IMR-90 (cell line): Measurements from ENCODE around the gene MORN5. TPM values are rescaled to one million over a fixed set of nuclear protein-coding genes. Genes with fewer than 3 reads are reported as not detected.

ENCODE experiments used
- ATAC-seq: fragments of 200-7000 bp; cut with Tn5 transposase; 2 replicates; pipeline ENCODE4 v1.9.1; 2020; ENCODE audit warnings: low read depth, mild to moderate bottlenecking, moderate library complexity
- BruUV-seq: library from RNA; stranded (reverse); fragments of 400-500 nt; replicated peaks from 2 replicates; lab custom pipeline; 2021; lab: Mats Ljungman, UMichigan
- CTCF ChIA-PET: fragments of 300-600 bp; formaldehyde crosslinking; extraction: SDS; loops from one replicate; lab custom pipeline; 2021; ENCODE audit warnings: antibody characterized with exemption; lab: Yijun Ruan, JAX
- POLR2A ChIA-PET: fragments of 300-600 bp; sonication (Branson Sonifier 250); formaldehyde crosslinking; loops from one replicate; lab custom pipeline; 2022; ENCODE audit warnings: antibody characterized with exemption; ENCODE audit not compliant: unreplicated experiment; lab: Charles Lee
- DNase-seq: peaks from one replicate; pipeline ENCODE4 v3.0.0; 2013
- H2AFZ ChIP-seq: replicated peaks from 2 replicates; pipeline ENCODE3; 2013; ENCODE audit warnings: low read length, mild to moderate bottlenecking; ENCODE audit not compliant: poor library complexity
- H2AK5ac ChIP-seq: 2 replicates; pipeline ENCODE4 v1.6.1; 2013; ENCODE audit warnings: low read depth, low read length, inconsistent platforms
- H2AK9ac ChIP-seq: replicated peaks from 2 replicates; pipeline ENCODE3; 2013; ENCODE audit warnings: mild to moderate bottlenecking, low read depth, low read length, moderate library complexity; ENCODE audit not compliant: poor library complexity
- H2BK120ac ChIP-seq: 2 replicates; pipeline ENCODE4 v1.6.1; 2013; ENCODE audit warnings: low read depth, low read length, inconsistent platforms
- H2BK15ac ChIP-seq: 3 replicates; pipeline ENCODE4 v1.6.1; 2013; ENCODE audit warnings: low read depth, low read length, inconsistent platforms
- H2BK20ac ChIP-seq: 2 replicates; pipeline ENCODE4 v1.6.1; 2013; ENCODE audit warnings: low read depth, mild to moderate bottlenecking, inconsistent platforms, low read length, moderate library complexity
- H2BK5ac ChIP-seq: 2 replicates; pipeline ENCODE4 v1.6.1; 2013; ENCODE audit warnings: mild to moderate bottlenecking, low read depth, low read length, inconsistent platforms; ENCODE audit not compliant: poor library complexity, severe bottlenecking
- H3K14ac ChIP-seq: replicated peaks from 2 replicates; pipeline ENCODE4 v1.6.1; 2013; ENCODE audit warnings: low read depth, low read length, inconsistent platforms
- H3K18ac ChIP-seq: 2 replicates; pipeline ENCODE4 v1.6.1; 2013; ENCODE audit warnings: low read depth, low read length, control low read depth
- H3K23ac ChIP-seq: 2 replicates; pipeline ENCODE4 v1.6.1; 2013; ENCODE audit warnings: low read depth, low read length, inconsistent platforms
- H3K27ac ChIP-seq: 2 replicates; pipeline ENCODE4 v1.5.1; 2013; ENCODE audit warnings: mild to moderate bottlenecking, control low read depth, low read length; ENCODE audit not compliant: insufficient read depth
- H3K27me3 ChIP-seq: 2 replicates; pipeline ENCODE4 v1.6.1; 2013; ENCODE audit warnings: low read length; ENCODE audit not compliant: control insufficient read depth, insufficient read depth
- H3K36me3 ChIP-seq: 2 replicates; pipeline ENCODE4 v1.6.1; 2013; ENCODE audit warnings: low read length, mixed read lengths; ENCODE audit not compliant: control insufficient read depth, insufficient read depth
- H3K4ac ChIP-seq: 2 replicates; pipeline ENCODE4 v1.6.1; 2013; ENCODE audit warnings: low read depth, low read length, inconsistent platforms
- H3K4me1 ChIP-seq: 2 replicates; pipeline ENCODE4 v1.6.1; 2013; ENCODE audit warnings: low read length, mixed read lengths; ENCODE audit not compliant: control insufficient read depth, insufficient read depth
- H3K4me2 ChIP-seq: 2 replicates; pipeline ENCODE4 v1.6.1; 2013; ENCODE audit warnings: low read depth, mild to moderate bottlenecking, control low read depth, low read length, moderate library complexity
- H3K4me3 ChIP-seq: 2 replicates; pipeline ENCODE4 v1.5.1; 2013; ENCODE audit warnings: low read depth, mild to moderate bottlenecking, control low read depth, low read length, moderate library complexity; ENCODE audit not compliant: insufficient read depth
- H3K56ac ChIP-seq: 2 replicates; pipeline ENCODE4 v1.6.1; 2013; ENCODE audit warnings: low read length, inconsistent platforms; ENCODE audit not compliant: insufficient read depth; ENCODE audit errors: extremely low read depth
- H3K79me1 ChIP-seq, 2 experiments: 2 replicates each; pipeline ENCODE4 v1.6.1; 2013; ENCODE audit warnings: low read length in 2 of 2, inconsistent platforms in 1 of 2, low read depth in 1 of 2
- H3K9ac ChIP-seq: 2 replicates; pipeline ENCODE4 v1.6.1; 2013; ENCODE audit warnings: low read depth, low read length, control low read depth
- H3K9me1 ChIP-seq: 2 replicates; pipeline ENCODE4 v1.6.1; 2013; ENCODE audit warnings: low read length, inconsistent platforms; ENCODE audit not compliant: insufficient read depth
- H3K9me3 ChIP-seq: 2 replicates; pipeline ENCODE4 v1.6.1; 2013; ENCODE audit warnings: low read length; ENCODE audit not compliant: control insufficient read depth, insufficient read depth
- H4K20me1 ChIP-seq: 2 replicates; pipeline ENCODE4 v1.6.1; 2013; ENCODE audit warnings: low read length, inconsistent platforms; ENCODE audit not compliant: insufficient read depth
- H4K5ac ChIP-seq: 2 replicates; pipeline ENCODE4 v1.6.1; 2013; ENCODE audit warnings: mild to moderate bottlenecking, low read depth, low read length, control low read depth
- H4K8ac ChIP-seq, 2 experiments: 2 replicates each; pipeline ENCODE4 v1.6.1; 2013; ENCODE audit warnings: low read depth in 2 of 2, low read length in 2 of 2, control low read depth in 1 of 2, inconsistent platforms in 1 of 2
- H4K91ac ChIP-seq: 2 replicates; pipeline ENCODE4 v1.6.1; 2013; ENCODE audit warnings: low read depth, low read length, inconsistent platforms; ENCODE audit not compliant: insufficient read depth
- BHLHE40 ChIP-seq: fragments of 150-350 bp; IDR thresholded peaks from 2 replicates; pipeline ENCODE4 v1.6.1; 2016; ENCODE audit warnings: mild to moderate bottlenecking, low read depth, low read length
- CEBPB ChIP-seq: IDR thresholded peaks from 2 replicates; pipeline ENCODE4 v1.6.1; 2012; ENCODE audit warnings: low read depth, low read length, improper control_type of control experiment
- CTCF ChIP-seq: conservative IDR thresholded peaks from 2 replicates; pipeline ENCODE4 v1.5.1; 2012; ENCODE audit warnings: mild to moderate bottlenecking, low read depth, low read length, improper control_type of control experiment
- ELK1 ChIP-seq: fragments of 150-350 bp; IDR thresholded peaks from 2 replicates; pipeline ENCODE4 v1.6.1; 2016; ENCODE audit warnings: low read depth, mild to moderate bottlenecking, low read length, moderate library complexity, borderline replicate concordance
- FOS ChIP-seq: fragments of 150-350 bp; IDR thresholded peaks from 2 replicates; pipeline ENCODE4 v1.6.1; 2016; ENCODE audit warnings: low read depth, low read length
- MAFK ChIP-seq: IDR thresholded peaks from 2 replicates; pipeline ENCODE4 v1.6.1; 2012; ENCODE audit warnings: low read depth, low read length, improper control_type of control experiment
- MAZ ChIP-seq: IDR thresholded peaks from 2 replicates; pipeline ENCODE4 v1.6.1; 2012; ENCODE audit warnings: low read depth, mild to moderate bottlenecking, low read length, improper control_type of control experiment, moderate library complexity, borderline replicate concordance
- MXI1 ChIP-seq: IDR thresholded peaks from 2 replicates; pipeline ENCODE4 v1.6.1; 2012; ENCODE audit warnings: low read depth, mild to moderate bottlenecking, low read length, moderate library complexity, borderline replicate concordance
- NFE2L2 ChIP-seq: fragments of 150-350 bp; IDR thresholded peaks from 2 replicates; pipeline ENCODE4 v1.6.1; 2016; ENCODE audit warnings: low read depth, mild to moderate bottlenecking, low read length
- RAD21 ChIP-seq: IDR thresholded peaks from 2 replicates; pipeline ENCODE4 v1.6.1; 2012; ENCODE audit warnings: low read length, improper control_type of control experiment
- RCOR1 ChIP-seq: IDR thresholded peaks from 2 replicates; pipeline ENCODE4 v1.6.1; 2012; ENCODE audit warnings: mild to moderate bottlenecking, low read length, improper control_type of control experiment; ENCODE audit not compliant: insufficient replicate concordance
- SMC3 ChIP-seq: fragments of 150-350 bp; IDR thresholded peaks from 2 replicates; pipeline ENCODE4 v1.6.1; 2016; ENCODE audit warnings: low read depth, mild to moderate bottlenecking, antibody characterized with exemption, low read length, moderate library complexity
- WGBS, 2 experiments: methylation state at CpG; one replicate each; pipeline versions ENCODE4 v1.1.5 to v1.1.7; 2013; ENCODE audit warnings: missing lambda C conversion rate in 2 of 2; ENCODE audit not compliant: insufficient read length in 1 of 2; ENCODE audit errors: extremely low coverage in 2 of 2; 5-methylcytosine and 5-hydroxymethylcytosine counted together
- dilution Hi-C: fragments of 300-500 bp; cut with HindIII; formaldehyde crosslinking; loops from one replicate; pipeline ENCODE4 v1.14.3; 2018; ENCODE audit warnings: low sequenced_read_pairs; ENCODE audit not compliant: unreplicated experiment
- in situ Hi-C: fragments of 300-500 bp; cut with MboI; formaldehyde crosslinking; loops from 3 replicates; pipeline ENCODE4 v1.14.3; 2019; ENCODE audit warnings: low sequenced_read_pairs, inconsistent platforms, mixed read lengths
- intact Hi-C: fragments of 100-400 bp; cut with micrococcal nuclease; formaldehyde crosslinking; loops from 2 replicates; pipeline ENCODE4 v1.10.0; 2022
- polyA plus RNA-seq, 3 experiments: library from polyadenylated mRNA; depleted of rRNA; stranded (reverse); fragments of >200 nt; gene quantifications; 2 replicates each; pipeline ENCODE4 v1.2.3, GENCODE V29; 2012; ENCODE audit warnings: low replicate concordance in 1 of 3
- total RNA-seq: library from RNA; depleted of rRNA; stranded (reverse); fragments of >200 nt; gene quantifications from 2 replicates; pipeline ENCODE4 v1.2.3, GENCODE V29; 2012
- TF ChIP-seq, protein P1 (sequence below): fragments of 150-350 bp; IDR thresholded peaks from 2 replicates; pipeline ENCODE4 v1.6.1; 2017; ENCODE audit warnings: mild to moderate bottlenecking, antibody characterized with exemption, low read length, low read depth

Gene MORN5
- total and polyA plus RNA-seq, 2 of the 4 experiments (the other 2 are of a cell fraction) = not detected

- Histone ChIP-seq H3K56ac (no peak overlapping the region), H3K14ac (no peak overlapping the region), H2BK20ac (no peak overlapping the region), H2BK5ac (no peak overlapping the region), H4K91ac (no peak overlapping the region), H2BK120ac (no peak overlapping the region), H3K27me3 (no peaks in the 10 kb centered on the region), H2AFZ (no peak overlapping the region), H3K79me1 (peaks cover 0 to 5% of the 10 kb centered on the region in 2 experiments; a peak in 1 of 4 replicates), H2AK9ac (no peak overlapping the region), H2BK15ac (no peak overlapping the region), H2AK5ac (no peak overlapping the region), H3K23ac (no peak overlapping the region), H4K5ac (no peak overlapping the region), H3K4me2 (no peak overlapping the region), H3K4ac (no peak overlapping the region), H3K9ac (no peak overlapping the region), H3K36me3 (peaks cover 49% of the 10 kb centered on the region), H3K27ac (no peak overlapping the region), H4K8ac (no peak overlapping the region), H3K9me1 (no peaks in the 10 kb centered on the region; the same call in 1 of the 2 replicates), H3K4me1 (no peaks in the 10 kb centered on the region), H4K20me1 (0 out of 2 replicates have a peak, but pooled peaks cover 4% of the 10 kb centered on the region), H3K9me3 (no peaks in the 10 kb centered on the region), H3K4me3 (no peak overlapping the region), H3K18ac (no peak overlapping the region)
- intact Hi-C loops = loop anchor here (5.0 kb wide), 1 partner anchor 48 kb away; no protein-coding TSS in a partner anchor
- in situ Hi-C loops = no loop called here
- CTCF ChIA-PET = no interaction called here
- POLR2A ChIA-PET = no interaction called here
- DNase-seq = no peak
- ATAC-seq = no peak
- TF ChIP-seq RAD21 (no peak), ELK1 (no peak), CTCF (no peak), MXI1 (no peak), SMC3 (no peak), MAFK (no peak), RCOR1 (no peak), MAZ (no peak), BHLHE40 (no peak), CEBPB (no peak), FOS (no peak), NFE2L2 (no peak)
- TF ChIP-seq, protein P1, sequence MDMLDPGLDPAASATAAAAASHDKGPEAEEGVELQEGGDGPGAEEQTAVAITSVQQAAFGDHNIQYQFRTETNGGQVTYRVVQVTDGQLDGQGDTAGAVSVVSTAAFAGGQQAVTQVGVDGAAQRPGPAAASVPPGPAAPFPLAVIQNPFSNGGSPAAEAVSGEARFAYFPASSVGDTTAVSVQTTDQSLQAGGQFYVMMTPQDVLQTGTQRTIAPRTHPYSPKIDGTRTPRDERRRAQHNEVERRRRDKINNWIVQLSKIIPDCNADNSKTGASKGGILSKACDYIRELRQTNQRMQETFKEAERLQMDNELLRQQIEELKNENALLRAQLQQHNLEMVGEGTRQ = no peak
- dilution Hi-C loops = no loop called here
- BruUV-seq = no TSS peak
- no CpG with 5 or more reads among the region's 3 CpGs for WGBS, 2 experiments
Observed at GRCh38 chr9:122244349-122244748, 84.6 kb downstream of the MORN5 start.
